Type B pancreatic cell (in vitro differentiated cells): ENCODE results near the gene CTDSP2. TPM values are rescaled to one million over a fixed set of nuclear protein-coding genes. Genes with fewer than 3 reads are reported as not detected.
"Not testable (repeated sequence)": the region's sequence is repeated elsewhere in the genome, so short reads cannot be mapped to it uniquely, and the experiment has no call there.

Source experiments
- DNase-seq: peaks from one replicate; pipeline ENCODE4 v3.0.0; 2021; ENCODE audit warnings: mixed read lengths; ENCODE audit not compliant: unreplicated experiment; ENCODE audit errors: extremely low spot score
- H3K27ac Mint-ChIP-seq: 2 replicates; pipeline ENCODE4 v1.8.0; 2021; ENCODE audit warnings: mild to moderate bottlenecking, mixed read lengths
- H3K27me3 Mint-ChIP-seq: 2 replicates; pipeline ENCODE4 v1.8.0; 2021; ENCODE audit warnings: mixed read lengths
- H3K36me3 Mint-ChIP-seq: 2 replicates; pipeline ENCODE4 v1.8.0; 2021; ENCODE audit warnings: mixed read lengths
- H3K4me1 Mint-ChIP-seq: one replicate; pipeline ENCODE4 v1.8.0; 2021; ENCODE audit warnings: mixed read lengths; ENCODE audit not compliant: unreplicated experiment
- H3K4me3 Mint-ChIP-seq: 2 replicates; pipeline ENCODE4 v1.8.0; 2021; ENCODE audit warnings: mild to moderate bottlenecking, mixed read lengths
- H3K9me3 Mint-ChIP-seq: 2 replicates; pipeline ENCODE4 v1.8.0; 2021; ENCODE audit warnings: mixed read lengths
- CTCF ChIP-seq: fragments of 200-600 bp; sonication (generic); conservative IDR thresholded peaks from 2 replicates; pipeline ENCODE4 v1.5.0; 2021; ENCODE audit warnings: antibody characterized with exemption, mild to moderate bottlenecking
- total RNA-seq: library from RNA; stranded (reverse); gene quantifications from 2 replicates; pipeline ENCODE4 v1.2.1, GENCODE V29; 2021; ENCODE audit warnings: low replicate concordance

CTDSP2 gene
- total RNA-seq, 1 donor from 2014 or later, result 183 TPM

GRCh38 chr12:57863676-57864075 is 17.1 kb upstream of the CTDSP2 start:
- peaks cover 26% of the 10 kb centered on the region for H3K4me1 Mint-ChIP-seq
- H3K4me3 Mint-ChIP-seq, result no peak overlapping the region
- no peak for DNase-seq
- TF ChIP-seq CTCF, result no peak
- H3K36me3 Mint-ChIP-seq, result no peaks in the 10 kb centered on the region
- no peak overlapping the region for H3K27ac Mint-ChIP-seq
- H3K27me3 Mint-ChIP-seq, result peaks cover 9% of the 10 kb centered on the region
- H3K9me3 Mint-ChIP-seq, result no peaks in the 10 kb centered on the region

GRCh38 chr12:57861967-57862366 is 15.4 kb upstream of the CTDSP2 start:
- Mint-ChIP-seq H3K4me1 (peaks cover 17% of the 10 kb centered on the region), H3K27ac (no peak overlapping the region), H3K9me3 (no peaks in the 10 kb centered on the region), H3K36me3 (no peaks in the 10 kb centered on the region), H3K27me3 (peaks cover 9% of the 10 kb centered on the region), H3K4me3 (no peak overlapping the region)
- TF ChIP-seq CTCF, result no peak
- no peak for DNase-seq

- not testable (repeated sequence) for H3K27ac Mint-ChIP-seq, H3K27me3 Mint-ChIP-seq, H3K4me3 Mint-ChIP-seq, DNase-seq, H3K9me3 Mint-ChIP-seq, H3K36me3 Mint-ChIP-seq
- peaks cover 17% of the 10 kb centered on the region for H3K4me1 Mint-ChIP-seq
These were observed 14.4 kb upstream of the CTDSP2 start for GRCh38 chr12:57860883-57861282.

GRCh38 chr12:57859121-57859520 is 12.6 kb upstream of the CTDSP2 start:
- Mint-ChIP-seq H3K27ac (no peak overlapping the region), H3K4me3 (no peak overlapping the region), H3K36me3 (no peaks in the 10 kb centered on the region), H3K4me1 (peaks cover 9% of the 10 kb centered on the region), H3K27me3 (peaks cover 10% of the 10 kb centered on the region), H3K9me3 (no peaks in the 10 kb centered on the region)
- no peak for TF ChIP-seq CTCF
- no peak for DNase-seq

GRCh38 chr12:57858123-57858522 is 11.6 kb upstream of the CTDSP2 start:
- not testable (repeated sequence) for H3K4me3 Mint-ChIP-seq, DNase-seq, H3K27me3 Mint-ChIP-seq, H3K36me3 Mint-ChIP-seq, H3K9me3 Mint-ChIP-seq, H3K27ac Mint-ChIP-seq
- peaks cover 14% of the 10 kb centered on the region for H3K4me1 Mint-ChIP-seq

GRCh38 chr12:57854965-57855364 is 8.4 kb upstream of the CTDSP2 start:
- Mint-ChIP-seq H3K36me3 (no peaks in the 10 kb centered on the region), H3K27ac (no peak overlapping the region), H3K27me3 (peaks cover 19% of the 10 kb centered on the region), H3K9me3 (no peaks in the 10 kb centered on the region), H3K4me3 (no peak overlapping the region), H3K4me1 (peaks cover 24% of the 10 kb centered on the region)
- TF ChIP-seq CTCF, result no peak
- DNase-seq, result no peak
